ENCODE results near the gene MAMDC2. TPM values are rescaled to one million over a fixed set of nuclear protein-coding genes. Genes with fewer than 3 reads are reported as not detected.

Gene MAMDC2
- total and polyA plus RNA-seq, 2 of the 8 experiments (the other 6 are each of a cell fraction or from before 2014, with no cell fraction given): 6.1 to 15.4 TPM

DNA sequence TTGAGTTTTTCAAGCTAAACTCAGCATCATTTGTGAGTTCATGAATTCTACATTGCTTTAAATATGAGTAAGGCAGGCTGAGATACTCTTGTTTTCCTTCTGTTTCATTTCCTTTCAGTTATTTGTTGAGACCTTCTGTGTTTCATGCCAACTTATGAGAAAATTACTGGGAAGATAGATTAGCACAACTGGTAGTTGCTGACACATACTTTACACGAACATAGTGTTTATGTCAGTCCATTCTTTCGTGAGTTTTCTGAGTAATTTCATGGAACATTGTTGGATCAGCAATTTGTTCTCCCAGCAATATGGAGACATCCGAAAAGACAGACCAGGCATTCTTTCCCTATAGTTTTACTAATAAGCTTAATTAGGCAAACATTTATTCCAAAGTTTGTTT lies 113.1 kb downstream of the MAMDC2 start:
- no peak overlapping the region for H2AFZ ChIP-seq (ENCODE audit: low read length)
- H4K5ac ChIP-seq (ENCODE audit: insufficient read length, low read depth, low read length): no peak overlapping the region
- no peaks in the 10 kb centered on the region for H3K79me1 ChIP-seq (ENCODE audit: low read depth, low read length)
- H2BK120ac ChIP-seq (replicated peaks; ENCODE audit: low read depth, low read length): no peak overlapping the region
- H2BK15ac ChIP-seq (ENCODE audit: low read length): no peak overlapping the region
- H3K14ac ChIP-seq (ENCODE audit: insufficient read length): no peak overlapping the region
- H3K36me3 ChIP-seq (ENCODE audit: control insufficient read depth in 2 of 4, insufficient read depth in 4 of 4, low read length in 3 of 4): no peaks in the 10 kb centered on the region
- no peak overlapping the region for H3K18ac ChIP-seq (ENCODE audit: extremely low read depth, low read length)
- H2BK20ac ChIP-seq (ENCODE audit: low read length): no peak overlapping the region
- FAIRE-seq (no peak), DNase-seq (ENCODE audit: low read depth in 1 of 2, low spot score in 2 of 2) (no peak)
- no peak overlapping the region for H3K23ac ChIP-seq (ENCODE audit: insufficient read length)
- H3K23me2 ChIP-seq (ENCODE audit: low read depth, low read length): no peaks in the 10 kb centered on the region; the same call in 1 of the 2 replicates
- H3K4ac ChIP-seq (replicated peaks; ENCODE audit: insufficient read length, low read depth, low read length): no peak overlapping the region
- H2AK5ac ChIP-seq (ENCODE audit: low read depth, low read length): no peak overlapping the region
- no peaks in the 10 kb centered on the region for H3K27me3 ChIP-seq (replicated peaks in 1 of 4; ENCODE audit: control insufficient read depth in 3 of 4, extremely low read depth in 1 of 4, insufficient read depth in 3 of 4, low read length in 3 of 4)
- H3K9ac ChIP-seq (replicated peaks in 1 of 4; ENCODE audit: extremely low read depth in 1 of 4, low read depth in 3 of 4, low read length in 3 of 4): no peak overlapping the region
- no peak overlapping the region for H2BK12ac ChIP-seq (ENCODE audit: low read depth, low read length)
- no peak overlapping the region for H4K91ac ChIP-seq (replicated peaks; ENCODE audit: insufficient read length, low read length)
- ChIA-PET CTCF (ENCODE audit: partially characterized antibody) (no interaction called here), POLR2A (ENCODE audit: partially characterized antibody) (no interaction called here)
- H3K4me3 ChIP-seq (ENCODE audit: extremely low read depth in 1 of 4, insufficient read depth in 2 of 4, low read depth in 3 of 4, low read length in 4 of 4): no peak overlapping the region
- no peak overlapping the region for H3K4me2 ChIP-seq (ENCODE audit: insufficient read depth in 1 of 2, low read depth in 2 of 2, low read length in 2 of 2)
- H3K27ac ChIP-seq (ENCODE audit: low read depth, low read length): no peak overlapping the region
- H2BK5ac ChIP-seq (ENCODE audit: low read depth, low read length): no peak overlapping the region
- peaks cover 0 to 6% (median under 1%) of the 10 kb centered on the region in 4 experiments; a peak in 1 of 7 replicates for H3K4me1 ChIP-seq (replicated peaks in 1 of 4; ENCODE audit: control insufficient read depth in 3 of 4, insufficient read depth in 4 of 4, low read length in 3 of 4)
- no peak overlapping the region for H3K56ac ChIP-seq (replicated peaks; ENCODE audit: insufficient read length, low read depth, low read length)
- 81% methylated on average over 3 of the region's 3 CpGs; no CpG with 5 or more reads in 1 of the 2 experiments for WGBS, 2 experiments (ENCODE audit: extremely low coverage in 1 of 2, insufficient coverage in 1 of 2, insufficient read length in 1 of 2, insufficient replicate concordance in 2 of 2, low coverage in 1 of 2, low lambda C conversion rate in 2 of 2, missing lambda C conversion rate in 1 of 2)
- no peaks in the 10 kb centered on the region for H3K79me2 ChIP-seq (ENCODE audit: control insufficient read depth in 1 of 2, insufficient read depth in 2 of 2, low read length in 2 of 2)
- no peaks in the 10 kb centered on the region for H4K20me1 ChIP-seq (replicated peaks in 1 of 2; ENCODE audit: control insufficient read depth in 1 of 2, insufficient read depth in 2 of 2, low read length in 2 of 2)
- H4K8ac ChIP-seq (ENCODE audit: extremely low read depth, insufficient read depth, low read length): no peak overlapping the region
- no peaks in the 10 kb centered on the region for H3K9me3 ChIP-seq (ENCODE audit: insufficient read depth in 2 of 2, low read depth in 1 of 2, low read length in 1 of 2)
- no peak for TF ChIP-seq KDM5A (IDR thresholded peaks at IDR 0.05; ENCODE audit: low read length)
- TF ChIP-seq SAP30 (IDR thresholded peaks at IDR 0.05; ENCODE audit: insufficient read depth, insufficient replicate concordance, low read length): no peak
- TF ChIP-seq TCF12 (IDR thresholded peaks at IDR 0.05; ENCODE audit: low read depth, low read length): no peak
- TF ChIP-seq SUZ12 (IDR thresholded peaks at IDR 0.05; ENCODE audit: low read length): no peak
- TF ChIP-seq CBX8 (IDR thresholded peaks at IDR 0.05; ENCODE audit: borderline replicate concordance, low read depth, low read length): no peak
- TF ChIP-seq POU5F1 (IDR thresholded peaks at IDR 0.05; ENCODE audit: low read depth, low read length): no peak
- TF ChIP-seq, protein P1, sequence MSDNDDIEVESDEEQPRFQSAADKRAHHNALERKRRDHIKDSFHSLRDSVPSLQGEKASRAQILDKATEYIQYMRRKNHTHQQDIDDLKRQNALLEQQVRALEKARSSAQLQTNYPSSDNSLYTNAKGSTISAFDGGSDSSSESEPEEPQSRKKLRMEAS (IDR thresholded peaks at IDR 0.05): no peak
- TF ChIP-seq RAD21 (IDR thresholded peaks at IDR 0.05 in 1 of 2, conservative IDR thresholded peaks at IDR 0.05 in 1 of 2; ENCODE audit: low read depth in 2 of 2, low read length in 2 of 2): no peak
- TF ChIP-seq USF2 (IDR thresholded peaks at IDR 0.05; ENCODE audit: low read length): no peak
- TF ChIP-seq BCL11A (IDR thresholded peaks at IDR 0.05; ENCODE audit: low read depth in 2 of 2, low read length in 2 of 2): no peak
- no peak for TF ChIP-seq POLR2A (IDR thresholded peaks at IDR 0.05; ENCODE audit: control extremely low read depth in 1 of 2, low read depth in 2 of 2, low read length in 2 of 2)
- TF ChIP-seq YY1 (IDR thresholded peaks at IDR 0.05; ENCODE audit: low read depth, low read length): no peak
- no peak for TF ChIP-seq TAF7 (optimal IDR thresholded peaks at IDR 0.05; ENCODE audit: borderline replicate concordance, low read depth, low read length)
- no peak for TF ChIP-seq HDAC6 (IDR thresholded peaks at IDR 0.05; ENCODE audit: low read depth, low read length)

Data from H1 (cell line).